ENCODE data around the gene TEX48. TPM values are rescaled to one million over a fixed set of nuclear protein-coding genes. Genes with fewer than 3 reads are reported as not detected.
A peak's percentile ranks its signal among the peaks of the same experiment; 100 is the strongest.

Gene TEX48
- total RNA-seq, 1 experiment from 2014 or later = not detected

GRCh38 chr9:114722081-114722621, 40.2 kb upstream of the TEX48 start:
- TF ChIP-seq ZNF232 (CRISPR knock-in tag; IDR thresholded peaks at IDR 0.05) (no peak), ATF1 (CRISPR knock-in tag; IDR thresholded peaks at IDR 0.05) (no peak), NR2C2 (CRISPR knock-in tag; IDR thresholded peaks at IDR 0.05) (no peak)
- Mint-ChIP-seq H3K4me3 (no peak overlapping the region), H3K27ac (no peak overlapping the region), H3K9me3 (peaks cover 4% of the 10 kb centered on the region; the same call in 1 of the 2 replicates), H3K27me3 (ENCODE audit: low read depth) (peaks cover 65% of the 10 kb centered on the region), H3K4me1 (peaks cover 3% of the 10 kb centered on the region; the same call in 1 of the 2 replicates), H3K36me3 (no peaks in the 10 kb centered on the region)
- no peak for ATAC-seq
- DNase-seq (ENCODE audit: low spot score) = no peak
- ChIA-PET CTCF (no interaction called here), POLR2A (no interaction called here)

- H3K4me1 Mint-ChIP-seq = peaks cover 3% of the 10 kb centered on the region; the same call in 1 of the 2 replicates
- peak; percentile 52 for ATAC-seq
- POLR2A ChIA-PET = no interaction called here
- H3K27me3 Mint-ChIP-seq (ENCODE audit: low read depth) = peaks cover 64% of the 10 kb centered on the region
- CTCF ChIA-PET = no interaction called here
- H3K9me3 Mint-ChIP-seq = peaks cover 6% of the 10 kb centered on the region; the same call in 1 of the 2 replicates
- H3K36me3 Mint-ChIP-seq = no peaks in the 10 kb centered on the region
- no peak overlapping the region for H3K27ac Mint-ChIP-seq
- no peak for DNase-seq (ENCODE audit: low spot score)
- no peak overlapping the region for H3K4me3 Mint-ChIP-seq
- no peak for TF ChIP-seq JUN (CRISPR knock-in tag; IDR thresholded peaks at IDR 0.05)
- TF ChIP-seq GABPB1 (CRISPR knock-in tag; IDR thresholded peaks at IDR 0.05) = peak; percentile 93
- TF ChIP-seq ZBTB21 (CRISPR knock-in tag; IDR thresholded peaks at IDR 0.05; ENCODE audit: borderline replicate concordance) = no peak
- TF ChIP-seq ZNF423 (CRISPR knock-in tag; IDR thresholded peaks at IDR 0.05) = peak; percentile 75
These were observed 39.6 kb upstream of the TEX48 start for GRCh38 chr9:114721491-114722079.

GRCh38 chr9:114720086-114720676, 38.2 kb upstream of the TEX48 start:
- H3K27ac Mint-ChIP-seq = no peak overlapping the region
- CTCF ChIA-PET = no interaction called here
- POLR2A ChIA-PET = no interaction called here
- H3K36me3 Mint-ChIP-seq = no peaks in the 10 kb centered on the region
- no peak for ATAC-seq
- H3K9me3 Mint-ChIP-seq = peaks cover 6% of the 10 kb centered on the region; the same call in 1 of the 2 replicates
- DNase-seq (ENCODE audit: low spot score) = no peak
- H3K4me3 Mint-ChIP-seq = no peak overlapping the region
- H3K4me1 Mint-ChIP-seq = peaks cover 3% of the 10 kb centered on the region; the same call in 1 of the 2 replicates
- peaks cover 66% of the 10 kb centered on the region for H3K27me3 Mint-ChIP-seq (ENCODE audit: low read depth)
- TF ChIP-seq MXD4 (CRISPR knock-in tag; IDR thresholded peaks at IDR 0.05; ENCODE audit: borderline replicate concordance) = no peak
- no peak for TF ChIP-seq NFYB (CRISPR knock-in tag; conservative IDR thresholded peaks at IDR 0.05; ENCODE audit: low read depth)
- TF ChIP-seq NR2C2 (CRISPR knock-in tag; IDR thresholded peaks at IDR 0.05) = no peak
- no peak for TF ChIP-seq FOXP4 (CRISPR knock-in tag; IDR thresholded peaks at IDR 0.05)
- no peak for TF ChIP-seq E2F1 (CRISPR knock-in tag; IDR thresholded peaks at IDR 0.05)
- no peak for TF ChIP-seq TCF7 (CRISPR knock-in tag; IDR thresholded peaks at IDR 0.05; ENCODE audit: low read depth)
- no peak for TF ChIP-seq ZNF532 (CRISPR knock-in tag; IDR thresholded peaks at IDR 0.05; ENCODE audit: borderline replicate concordance)
- TF ChIP-seq HMGA2 (CRISPR knock-in tag; IDR thresholded peaks at IDR 0.05) = no peak
- TF ChIP-seq MLX (CRISPR knock-in tag; IDR thresholded peaks at IDR 0.05) = no peak
- TF ChIP-seq PRDM15 (CRISPR knock-in tag; IDR thresholded peaks at IDR 0.05) = no peak
- TF ChIP-seq IRF2 (CRISPR knock-in tag; IDR thresholded peaks at IDR 0.05; ENCODE audit: borderline replicate concordance, low read depth) = no peak
- no peak for TF ChIP-seq ZNF263 (CRISPR knock-in tag; IDR thresholded peaks at IDR 0.05; ENCODE audit: low read depth)
- TF ChIP-seq ZNF416 (CRISPR knock-in tag; IDR thresholded peaks at IDR 0.05) = no peak
